ENCODE measurements around the gene WDR72.

DNA sequence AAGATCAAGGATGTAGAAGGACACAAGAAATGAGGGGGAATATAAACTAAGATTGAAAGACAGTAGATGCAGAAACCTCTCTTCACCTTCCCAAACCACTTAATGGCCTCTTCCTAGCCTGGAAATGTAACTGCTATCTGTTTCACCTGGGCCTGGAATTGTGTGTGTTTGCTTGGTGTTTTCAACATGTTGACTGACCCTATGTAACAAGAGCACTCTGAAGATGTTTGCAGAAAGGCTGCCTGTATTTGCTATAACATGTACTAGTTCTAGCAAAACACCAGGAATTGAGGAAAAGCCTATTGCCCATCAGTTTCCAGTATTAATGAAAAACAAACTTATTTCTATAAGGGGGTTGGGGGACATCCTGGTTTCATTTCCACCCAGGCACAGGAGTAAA, 248.3 kb downstream of the WDR72 start:
- TF ChIP-seq, protein P1, sequence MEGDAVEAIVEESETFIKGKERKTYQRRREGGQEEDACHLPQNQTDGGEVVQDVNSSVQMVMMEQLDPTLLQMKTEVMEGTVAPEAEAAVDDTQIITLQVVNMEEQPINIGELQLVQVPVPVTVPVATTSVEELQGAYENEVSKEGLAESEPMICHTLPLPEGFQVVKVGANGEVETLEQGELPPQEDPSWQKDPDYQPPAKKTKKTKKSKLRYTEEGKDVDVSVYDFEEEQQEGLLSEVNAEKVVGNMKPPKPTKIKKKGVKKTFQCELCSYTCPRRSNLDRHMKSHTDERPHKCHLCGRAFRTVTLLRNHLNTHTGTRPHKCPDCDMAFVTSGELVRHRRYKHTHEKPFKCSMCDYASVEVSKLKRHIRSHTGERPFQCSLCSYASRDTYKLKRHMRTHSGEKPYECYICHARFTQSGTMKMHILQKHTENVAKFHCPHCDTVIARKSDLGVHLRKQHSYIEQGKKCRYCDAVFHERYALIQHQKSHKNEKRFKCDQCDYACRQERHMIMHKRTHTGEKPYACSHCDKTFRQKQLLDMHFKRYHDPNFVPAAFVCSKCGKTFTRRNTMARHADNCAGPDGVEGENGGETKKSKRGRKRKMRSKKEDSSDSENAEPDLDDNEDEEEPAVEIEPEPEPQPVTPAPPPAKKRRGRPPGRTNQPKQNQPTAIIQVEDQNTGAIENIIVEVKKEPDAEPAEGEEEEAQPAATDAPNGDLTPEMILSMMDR (IDR thresholded peaks at IDR 0.05): no peak
- TF ChIP-seq POLR2AphosphoS5 (IDR thresholded peaks at IDR 0.05): no peak

Measured in gastroesophageal sphincter (tissue), 3 donors.